ENCODE results near the gene APH1B. TPM values are rescaled to one million over a fixed set of nuclear protein-coding genes. Genes with fewer than 3 reads are reported as not detected.
"Not testable (repeated sequence)": the region's sequence is repeated elsewhere in the genome, so short reads cannot be mapped to it uniquely, and the experiment has no call there.

APH1B gene
- total RNA-seq, 1 donor from 2014 or later: 17.8 TPM

GRCh38 chr15:63327648-63328421, 50.4 kb downstream of the APH1B start:
- DNase-seq (ENCODE audit: extremely low read depth, low read depth, low spot score): no peak

GRCh38 chr15:63329567-63330350, 52.4 kb downstream of the APH1B start:
- no peak for DNase-seq (ENCODE audit: extremely low read depth, low read depth, low spot score)

- no peak for DNase-seq (ENCODE audit: extremely low read depth, low read depth, low spot score)
Observed at GRCh38 chr15:63330926-63331325, 53.5 kb downstream of the APH1B start.

- no peak for DNase-seq (ENCODE audit: extremely low read depth, low read depth, low spot score)
Observed at GRCh38 chr15:63331456-63331855, 54.1 kb downstream of the APH1B start.

GRCh38 chr15:63332367-63333124, 55.1 kb downstream of the APH1B start:
- peak; percentile 39 for DNase-seq (ENCODE audit: extremely low read depth, low read depth, low spot score)

DNA sequence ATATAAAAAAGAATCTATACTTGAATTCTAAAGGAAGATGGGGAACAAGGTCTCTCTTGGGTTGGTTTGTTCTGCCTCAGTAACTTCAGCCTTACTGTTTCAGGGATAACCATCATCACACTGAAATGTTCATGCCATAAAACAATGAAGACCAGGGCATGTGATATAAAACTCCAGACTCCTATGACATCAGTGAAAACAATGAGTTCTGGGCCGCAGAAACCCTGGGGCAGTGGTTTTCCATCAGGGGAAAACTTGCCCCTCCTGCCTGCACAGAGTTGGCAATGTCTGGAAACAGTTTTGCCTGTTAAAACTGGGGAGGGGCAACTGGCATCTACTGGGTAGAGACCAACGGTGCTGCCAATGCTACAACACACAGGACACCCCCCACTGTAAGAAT, 57.4 kb downstream of the APH1B start:
- no peak for DNase-seq (ENCODE audit: extremely low read depth, low read depth, low spot score)

DNA sequence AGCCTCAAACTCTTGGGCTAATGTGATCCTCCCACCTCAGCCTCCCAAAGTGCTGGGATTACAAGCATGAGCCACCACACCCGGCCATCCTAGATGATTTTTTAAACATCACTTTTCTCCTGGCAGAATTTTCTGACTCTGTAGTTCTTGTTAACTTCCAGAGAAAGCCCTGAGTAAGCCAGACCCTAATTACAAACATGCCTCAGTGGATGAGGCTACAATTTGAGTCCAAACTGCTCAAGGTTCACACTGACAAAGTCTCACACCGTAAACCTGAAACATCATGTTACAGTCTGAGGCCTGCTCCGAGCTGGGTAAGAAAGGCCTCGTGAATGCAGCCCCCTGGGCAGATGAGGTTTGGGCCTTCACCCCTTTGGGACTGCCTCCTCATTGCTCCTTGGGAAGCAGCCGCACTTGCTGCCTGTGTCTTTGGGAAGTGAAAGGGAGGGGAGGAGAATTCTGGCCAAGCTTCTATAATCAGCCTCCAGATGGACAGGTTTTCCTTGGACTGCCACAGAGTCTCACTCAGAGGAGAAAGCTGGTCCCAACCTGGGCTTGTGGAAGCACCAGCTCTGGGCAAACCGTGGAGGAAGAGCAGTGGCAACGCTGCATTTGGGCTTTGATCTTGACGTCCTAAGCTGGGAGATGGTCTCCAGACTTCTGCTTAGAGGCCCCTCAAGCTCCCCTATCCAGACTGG, 58.3 kb downstream of the APH1B start:
- DNase-seq (ENCODE audit: extremely low read depth, low read depth, low spot score): no peak

- no peak for DNase-seq (ENCODE audit: extremely low read depth, low read depth, low spot score)
Observed at GRCh38 chr15:63337046-63337445, 59.6 kb downstream of the APH1B start.

GRCh38 chr15:63338170-63338569, 60.8 kb downstream of the APH1B start:
- DNase-seq (ENCODE audit: extremely low read depth, low read depth, low spot score): no peak

- no peak for DNase-seq (ENCODE audit: extremely low read depth, low read depth, low spot score)
Observed at GRCh38 chr15:63339006-63339766, 61.8 kb downstream of the APH1B start.

GRCh38 chr15:63339836-63340235, 62.4 kb downstream of the APH1B start:
- DNase-seq (ENCODE audit: extremely low read depth, low read depth, low spot score): no peak

DNA sequence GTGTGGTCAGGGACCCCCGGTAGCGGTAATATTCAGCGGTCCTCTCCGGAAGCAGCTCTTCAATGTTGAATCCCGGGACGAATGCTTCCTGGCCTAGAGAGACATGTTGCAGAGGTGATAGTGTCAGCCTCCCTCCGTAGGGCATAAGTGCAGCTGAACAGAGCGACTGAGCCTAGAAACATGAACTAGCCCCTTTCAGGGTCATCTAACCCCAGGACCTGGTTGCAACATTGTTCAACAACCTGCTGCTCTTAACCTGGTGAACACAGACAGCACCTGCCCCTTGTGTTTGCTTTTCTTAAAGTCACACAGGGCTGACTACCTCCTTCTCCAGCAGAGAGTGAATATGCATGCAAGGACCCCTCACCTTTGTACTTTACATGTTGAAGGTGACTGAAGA, 62.9 kb downstream of the APH1B start:
- DNase-seq (ENCODE audit: extremely low read depth, low read depth, low spot score): no peak

- DNase-seq (ENCODE audit: extremely low read depth, low read depth, low spot score): no peak
Observed at GRCh38 chr15:63340878-63341277, 63.5 kb downstream of the APH1B start.

DNA sequence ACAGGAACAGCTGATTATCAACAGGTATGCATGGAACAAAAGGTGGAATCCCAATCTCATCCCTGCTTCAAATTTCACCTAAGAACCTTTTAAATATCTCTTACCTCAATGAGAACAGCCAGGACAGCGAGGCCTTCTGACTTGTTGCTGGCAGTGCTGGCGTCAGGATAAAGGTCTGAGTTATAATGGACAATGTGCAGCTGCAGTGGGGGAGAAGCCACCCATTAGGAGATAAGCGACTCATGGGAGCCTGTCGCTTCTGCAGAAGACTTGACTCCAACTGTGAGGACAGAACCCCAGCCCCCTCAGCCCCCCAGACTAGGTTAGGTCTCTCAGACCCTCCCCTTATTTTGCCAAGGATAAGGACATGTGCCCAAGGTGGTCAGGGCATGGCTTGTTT, 64.5 kb downstream of the APH1B start:
- no peak for DNase-seq (ENCODE audit: extremely low read depth, low read depth, low spot score)

GRCh38 chr15:63342996-63343562, 65.7 kb downstream of the APH1B start:
- DNase-seq (ENCODE audit: extremely low read depth, low read depth, low spot score): not testable (repeated sequence)

GRCh38 chr15:63344731-63345390, 67.5 kb downstream of the APH1B start:
- DNase-seq (ENCODE audit: extremely low read depth, low read depth, low spot score): no peak

GRCh38 chr15:63345391-63345752, 68.0 kb downstream of the APH1B start:
- no peak for DNase-seq (ENCODE audit: extremely low read depth, low read depth, low spot score)

DNA sequence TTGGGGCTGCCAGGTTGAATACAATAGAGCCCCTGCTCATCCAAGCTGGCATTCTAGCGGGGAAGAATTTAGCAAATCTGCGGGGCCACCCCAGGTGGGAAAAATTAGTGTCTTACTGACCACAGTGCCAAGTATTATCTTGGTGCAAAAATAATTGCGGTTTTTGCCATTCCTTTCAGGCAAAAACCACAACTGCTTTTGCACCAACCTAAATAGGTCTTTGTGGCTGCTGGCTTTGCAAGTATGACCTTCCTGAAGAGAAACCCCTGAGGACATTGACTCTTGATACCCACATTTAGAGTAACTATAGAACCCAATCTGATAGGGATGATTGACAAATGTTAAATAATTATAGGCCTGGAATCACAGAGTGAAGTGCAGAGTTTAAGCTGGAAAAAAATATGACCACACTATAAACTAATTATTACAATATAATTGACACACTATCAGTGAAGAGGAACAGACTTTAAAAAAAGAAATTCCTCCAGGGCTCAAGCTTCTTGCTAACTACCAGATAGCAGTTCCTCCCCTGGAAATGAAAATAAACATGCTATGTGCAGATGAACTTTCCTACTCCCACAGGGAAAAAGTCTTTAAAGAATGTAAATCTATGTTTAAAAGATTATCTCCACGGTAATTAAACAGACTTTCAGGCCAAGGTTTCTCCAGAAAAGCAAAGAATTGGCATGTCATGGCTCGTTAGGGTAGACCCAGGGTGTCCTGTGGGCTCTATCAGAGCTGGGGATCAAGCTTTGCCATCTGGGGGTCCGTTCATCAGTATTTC, 69.9 kb downstream of the APH1B start:
- no peak for DNase-seq (ENCODE audit: extremely low read depth, low read depth, low spot score)
